BE2C (cell line): ENCODE measurements around the gene CCDC63.

ENCODE experiments used
- DNase-seq: peaks from one replicate; pipeline ENCODE4 v3.0.0-alpha.2; 2020
- H3K27me3 ChIP-seq: fragments of 250-450 bp; sonication (Bioruptor Pico); 2 replicates; pipeline ENCODE4 v1.5.1; 2020; ENCODE audit warnings: mild to moderate bottlenecking
- H3K36me3 ChIP-seq: fragments of 250-450 bp; sonication (Bioruptor Pico); 2 replicates; pipeline ENCODE4 v1.5.1; 2020; ENCODE audit warnings: mild to moderate bottlenecking
- H3K4me1 ChIP-seq: fragments of 250-450 bp; sonication (Bioruptor Pico); 2 replicates; pipeline ENCODE4 v1.5.1; 2020
- H3K4me3 ChIP-seq: 2 replicates; pipeline ENCODE4 v1.5.1; 2011; ENCODE audit warnings: low read depth, low read length
- H3K9me3 ChIP-seq: fragments of 250-450 bp; sonication (Bioruptor Pico); 2 replicates; pipeline ENCODE4 v1.5.1; 2020
- CTCF ChIP-seq: IDR thresholded peaks from 2 replicates; pipeline ENCODE4 v1.5.1; 2012; ENCODE audit warnings: mild to moderate bottlenecking, low read depth, low read length

Gene CCDC63

GRCh38 chr12:110811972-110812371, 34.8 kb upstream of the CCDC63 start:
- Histone ChIP-seq H3K27me3 (no peaks in the 10 kb centered on the region; the same call in 1 of the 2 replicates), H3K36me3 (no peaks in the 10 kb centered on the region), H3K9me3 (no peaks in the 10 kb centered on the region), H3K4me1 (no peaks in the 10 kb centered on the region), H3K4me3 (no peak overlapping the region)
- no peak for DNase-seq
- no peak for TF ChIP-seq CTCF

GRCh38 chr12:110813285-110813684, 33.5 kb upstream of the CCDC63 start:
- Histone ChIP-seq H3K4me1 (no peaks in the 10 kb centered on the region), H3K36me3 (no peaks in the 10 kb centered on the region), H3K9me3 (no peaks in the 10 kb centered on the region), H3K27me3 (no peaks in the 10 kb centered on the region; the same call in 1 of the 2 replicates), H3K4me3 (no peak overlapping the region)
- no peak for DNase-seq
- no peak for TF ChIP-seq CTCF

GRCh38 chr12:110813756-110814155, 33.0 kb upstream of the CCDC63 start:
- no peak overlapping the region for H3K4me3 ChIP-seq
- H3K36me3 ChIP-seq = no peaks in the 10 kb centered on the region
- no peak for DNase-seq
- TF ChIP-seq CTCF = no peak
- no peaks in the 10 kb centered on the region; the same call in 1 of the 2 replicates for H3K27me3 ChIP-seq
- H3K4me1 ChIP-seq = no peaks in the 10 kb centered on the region
- H3K9me3 ChIP-seq = no peaks in the 10 kb centered on the region

GRCh38 chr12:110816248-110816647, 30.5 kb upstream of the CCDC63 start:
- Histone ChIP-seq H3K4me3 (no peak overlapping the region), H3K9me3 (no peaks in the 10 kb centered on the region), H3K36me3 (no peaks in the 10 kb centered on the region), H3K4me1 (no peaks in the 10 kb centered on the region), H3K27me3 (no peaks in the 10 kb centered on the region; the same call in 1 of the 2 replicates)
- no peak for TF ChIP-seq CTCF
- DNase-seq = no peak

GRCh38 chr12:110816779-110817178, 30.0 kb upstream of the CCDC63 start:
- no peak for TF ChIP-seq CTCF
- no peaks in the 10 kb centered on the region for H3K4me1 ChIP-seq
- H3K4me3 ChIP-seq = no peak overlapping the region
- DNase-seq = no peak
- H3K36me3 ChIP-seq = no peaks in the 10 kb centered on the region
- H3K9me3 ChIP-seq = no peaks in the 10 kb centered on the region
- H3K27me3 ChIP-seq = no peaks in the 10 kb centered on the region; the same call in 1 of the 2 replicates

- TF ChIP-seq CTCF = no peak
- Histone ChIP-seq H3K27me3 (no peaks in the 10 kb centered on the region), H3K9me3 (no peaks in the 10 kb centered on the region), H3K4me1 (no peaks in the 10 kb centered on the region), H3K4me3 (no peak overlapping the region), H3K36me3 (no peaks in the 10 kb centered on the region)
- DNase-seq = no peak
These were observed 28.3 kb upstream of the CCDC63 start for GRCh38 chr12:110818511-110818910.
